Measurements from ENCODE around the gene ADGRV1. TPM values are rescaled to one million over a fixed set of nuclear protein-coding genes. Genes with fewer than 3 reads are reported as not detected.

ADGRV1 gene
- total RNA-seq, 1 donor: 0.94 TPM

DNA sequence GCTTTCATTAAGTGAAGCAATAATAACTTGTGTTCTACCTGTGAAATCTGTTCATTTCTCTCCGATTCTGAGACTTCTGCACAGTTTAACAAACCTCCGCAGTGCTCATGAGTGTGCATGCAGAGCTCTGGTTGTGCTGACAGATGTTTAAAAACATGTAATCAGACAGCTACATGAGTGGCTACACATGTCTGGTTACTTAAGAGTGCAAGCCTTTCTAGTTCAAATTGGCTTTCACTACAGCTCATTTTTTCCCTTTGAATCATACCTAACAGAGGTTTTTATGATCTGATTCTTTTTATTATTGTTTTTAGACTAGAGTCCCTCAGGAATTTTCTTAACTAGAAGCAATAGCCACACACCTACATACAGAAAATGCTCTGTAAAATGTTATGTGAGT, 514.3 kb downstream of the ADGRV1 start:
- Histone ChIP-seq H3K4me3 (ENCODE audit: low read length) (no peak overlapping the region), H3K4me1 (ENCODE audit: insufficient read depth, low read length) (no peaks in the 10 kb centered on the region), H3K27me3 (ENCODE audit: insufficient read depth, low read length) (no peaks in the 10 kb centered on the region), H3K9me3 (ENCODE audit: low read depth, low read length) (no peaks in the 10 kb centered on the region)

GRCh38 chr5:91074615-91075014, 516.0 kb downstream of the ADGRV1 start:
- H3K4me1 ChIP-seq (ENCODE audit: insufficient read depth, low read length): no peaks in the 10 kb centered on the region
- no peak overlapping the region for H3K4me3 ChIP-seq (ENCODE audit: low read length)
- no peaks in the 10 kb centered on the region for H3K27me3 ChIP-seq (ENCODE audit: insufficient read depth, low read length)
- no peaks in the 10 kb centered on the region for H3K9me3 ChIP-seq (ENCODE audit: low read depth, low read length)

- Histone ChIP-seq H3K9me3 (ENCODE audit: low read depth, low read length) (no peaks in the 10 kb centered on the region), H3K4me3 (ENCODE audit: low read length) (no peak overlapping the region)
Measured at GRCh38 chr5:91076138-91076537, 517.5 kb downstream of the ADGRV1 start.

GRCh38 chr5:91077623-91078022, 519.0 kb downstream of the ADGRV1 start:
- no peaks in the 10 kb centered on the region for H3K27me3 ChIP-seq (ENCODE audit: insufficient read depth, low read length)
- H3K9me3 ChIP-seq (ENCODE audit: low read depth, low read length): no peaks in the 10 kb centered on the region
- H3K4me3 ChIP-seq (ENCODE audit: low read length): no peak overlapping the region
- H3K4me1 ChIP-seq (ENCODE audit: insufficient read depth, low read length): no peaks in the 10 kb centered on the region

More at GRCh38 chr5:91076138-91076537, 517.5 kb downstream of the ADGRV1 start:
- Histone ChIP-seq H3K4me1 (ENCODE audit: insufficient read depth, low read length) (no peaks in the 10 kb centered on the region), H3K27me3 (ENCODE audit: insufficient read depth, low read length) (no peaks in the 10 kb centered on the region)

GRCh38 chr5:91079037-91079436, 520.4 kb downstream of the ADGRV1 start:
- Histone ChIP-seq H3K27me3 (ENCODE audit: insufficient read depth, low read length) (no peaks in the 10 kb centered on the region), H3K9me3 (ENCODE audit: low read depth, low read length) (no peaks in the 10 kb centered on the region), H3K4me3 (ENCODE audit: low read length) (no peak overlapping the region), H3K4me1 (ENCODE audit: insufficient read depth, low read length) (no peaks in the 10 kb centered on the region)

DNA sequence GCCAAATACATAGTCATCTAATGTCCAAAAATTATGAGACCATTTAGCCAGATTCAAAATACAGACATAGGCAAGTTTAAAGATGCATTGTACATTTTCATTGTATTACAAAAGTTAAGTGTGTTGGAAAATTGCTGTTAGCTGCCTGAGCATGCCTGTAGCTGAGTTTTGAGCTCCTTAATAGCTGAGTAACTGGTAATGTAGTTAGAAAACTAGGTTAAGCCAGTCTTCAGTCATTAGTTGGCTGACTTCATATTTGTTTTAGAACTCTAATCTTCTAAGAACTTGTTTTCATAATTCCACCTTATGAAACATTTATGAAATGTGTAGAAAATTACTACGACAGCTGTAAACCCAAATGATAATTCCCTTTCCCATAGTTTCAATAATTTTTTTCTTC, 531.2 kb downstream of the ADGRV1 start:
- Histone ChIP-seq H3K27me3 (ENCODE audit: insufficient read depth, low read length) (no peaks in the 10 kb centered on the region), H3K9me3 (ENCODE audit: low read depth, low read length) (no peaks in the 10 kb centered on the region), H3K4me3 (ENCODE audit: low read length) (no peak overlapping the region), H3K4me1 (ENCODE audit: insufficient read depth, low read length) (no peaks in the 10 kb centered on the region)

- Histone ChIP-seq H3K27me3 (ENCODE audit: insufficient read depth, low read length) (no peaks in the 10 kb centered on the region), H3K9me3 (ENCODE audit: low read depth, low read length) (no peaks in the 10 kb centered on the region)
Measured at GRCh38 chr5:91090995-91091394, 532.4 kb downstream of the ADGRV1 start.

DNA sequence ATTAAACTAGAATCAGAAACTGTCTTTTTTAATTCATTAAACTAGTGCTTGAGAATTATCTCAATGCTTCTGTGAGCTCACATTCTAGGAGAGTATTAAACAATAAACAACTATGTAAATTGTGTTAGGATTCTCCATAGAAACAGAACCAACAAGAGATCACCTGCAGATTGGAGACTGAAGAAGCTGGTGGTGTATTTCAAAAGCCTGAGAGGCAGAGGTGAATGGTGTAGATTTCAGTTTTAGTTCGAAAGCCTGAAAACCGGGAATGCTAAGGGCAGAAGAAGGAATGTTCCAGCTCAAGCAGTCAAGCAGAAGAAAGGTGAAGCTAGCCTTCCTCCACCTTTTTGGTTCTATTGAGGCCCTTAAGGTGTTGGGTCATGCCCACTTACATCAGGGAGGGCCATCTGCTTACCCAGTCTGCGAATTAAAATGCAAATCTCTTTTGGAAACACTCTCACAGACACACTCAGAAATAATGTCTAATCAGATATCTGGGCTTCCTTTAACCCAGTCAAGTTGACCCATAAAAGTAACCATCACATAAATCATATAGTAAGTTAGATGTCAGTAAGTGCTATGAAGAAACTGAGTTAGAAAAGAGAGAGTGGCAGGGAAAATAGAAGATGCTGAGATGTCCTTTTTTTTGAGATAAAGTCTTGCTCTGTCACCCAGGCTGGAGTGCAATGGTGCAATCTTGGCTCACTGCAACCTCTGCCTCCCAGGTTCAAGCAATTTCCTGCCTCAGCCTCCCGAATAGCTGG, 533.1 kb downstream of the ADGRV1 start:
- Histone ChIP-seq H3K4me3 (ENCODE audit: low read length) (no peak overlapping the region), H3K27me3 (ENCODE audit: insufficient read depth, low read length) (no peaks in the 10 kb centered on the region), H3K9me3 (ENCODE audit: low read depth, low read length) (no peaks in the 10 kb centered on the region), H3K4me1 (ENCODE audit: insufficient read depth, low read length) (no peaks in the 10 kb centered on the region)

More at GRCh38 chr5:91090995-91091394, 532.4 kb downstream of the ADGRV1 start:
- Histone ChIP-seq H3K4me3 (ENCODE audit: low read length) (no peak overlapping the region), H3K4me1 (ENCODE audit: insufficient read depth, low read length) (no peaks in the 10 kb centered on the region)

- Histone ChIP-seq H3K27me3 (ENCODE audit: insufficient read depth, low read length) (no peaks in the 10 kb centered on the region), H3K9me3 (ENCODE audit: low read depth, low read length) (no peaks in the 10 kb centered on the region), H3K4me1 (ENCODE audit: insufficient read depth, low read length) (no peaks in the 10 kb centered on the region), H3K4me3 (ENCODE audit: low read length) (no peak overlapping the region)
Measured at GRCh38 chr5:91092859-91093783, 534.5 kb downstream of the ADGRV1 start.

DNA sequence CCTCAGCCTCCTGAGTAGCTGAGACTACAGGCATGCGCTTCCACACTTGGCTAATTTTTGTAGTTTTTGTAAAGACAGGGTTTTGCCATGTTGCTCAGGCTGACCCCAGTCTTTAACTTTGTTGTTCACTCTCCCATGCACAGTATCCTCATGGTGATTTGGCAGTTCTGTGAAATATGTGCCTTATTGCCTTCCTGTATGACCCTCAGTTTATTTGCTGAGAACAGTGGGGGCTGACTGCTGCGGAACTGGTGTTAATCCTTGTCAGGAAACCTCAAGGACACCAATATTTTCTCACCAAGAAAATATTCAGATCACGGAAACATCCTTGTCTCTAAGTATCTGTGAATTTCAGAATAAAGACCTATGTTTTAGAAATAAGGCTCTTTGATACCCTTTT, 536.7 kb downstream of the ADGRV1 start:
- Histone ChIP-seq H3K4me3 (ENCODE audit: low read length) (no peak overlapping the region), H3K27me3 (ENCODE audit: insufficient read depth, low read length) (no peaks in the 10 kb centered on the region), H3K4me1 (ENCODE audit: insufficient read depth, low read length) (no peaks in the 10 kb centered on the region), H3K9me3 (ENCODE audit: low read depth, low read length) (no peaks in the 10 kb centered on the region)

DNA sequence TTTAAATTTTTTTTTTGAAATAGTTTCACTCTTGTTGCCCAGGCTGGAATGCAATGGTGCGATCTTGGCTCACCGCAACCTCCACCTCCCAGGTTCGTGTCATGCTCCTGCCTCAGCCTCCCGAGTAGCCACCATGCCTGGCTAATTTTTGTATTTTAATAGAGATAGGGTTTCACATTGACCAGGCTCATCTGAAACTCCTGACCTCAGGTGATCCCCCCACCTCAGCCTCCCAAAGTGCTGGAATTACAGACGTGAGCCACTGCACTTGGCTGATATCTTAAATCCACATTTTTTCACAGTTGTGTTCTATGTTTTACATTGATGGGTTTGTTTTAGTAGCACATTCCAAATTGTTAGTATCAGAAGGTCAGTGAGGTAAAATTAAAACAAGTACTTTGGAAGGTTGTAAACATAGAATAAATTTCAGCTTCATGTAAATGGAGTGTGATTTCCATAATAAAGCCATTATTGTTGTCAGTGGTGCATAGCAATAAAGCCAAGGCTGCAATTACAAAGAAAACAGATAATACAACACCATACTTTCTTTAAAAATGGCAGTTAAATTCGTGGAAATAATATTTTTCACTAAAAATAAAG, 537.3 kb downstream of the ADGRV1 start:
- H3K27me3 ChIP-seq (ENCODE audit: insufficient read depth, low read length): no peaks in the 10 kb centered on the region
- no peaks in the 10 kb centered on the region for H3K4me1 ChIP-seq (ENCODE audit: insufficient read depth, low read length)
- no peak overlapping the region for H3K4me3 ChIP-seq (ENCODE audit: low read length)
- H3K9me3 ChIP-seq (ENCODE audit: low read depth, low read length): no peaks in the 10 kb centered on the region

DNA sequence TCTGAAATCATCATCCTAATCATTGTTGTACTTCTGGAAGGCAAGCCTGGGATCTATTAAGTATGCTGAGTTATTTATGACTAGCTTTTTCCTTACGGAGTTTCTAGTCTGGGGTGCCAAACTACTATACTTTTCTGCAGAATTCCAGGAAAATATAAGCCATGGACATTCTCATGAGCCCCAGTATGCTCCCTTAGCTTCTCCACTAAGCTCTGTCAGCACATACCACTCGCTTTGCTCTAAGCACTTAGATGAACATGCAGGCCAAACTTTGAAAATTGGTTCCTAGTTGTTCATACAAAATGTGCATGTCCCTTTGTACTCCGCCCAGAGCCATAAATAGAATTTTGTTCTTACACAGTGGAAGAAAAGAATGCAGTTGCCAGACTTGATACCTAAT, 539.9 kb downstream of the ADGRV1 start:
- Histone ChIP-seq H3K4me3 (ENCODE audit: low read length) (no peak overlapping the region), H3K9me3 (ENCODE audit: low read depth, low read length) (no peaks in the 10 kb centered on the region), H3K4me1 (ENCODE audit: insufficient read depth, low read length) (peaks cover 10% of the 10 kb centered on the region), H3K27me3 (ENCODE audit: insufficient read depth, low read length) (no peaks in the 10 kb centered on the region)

GRCh38 chr5:91101600-91102379, 543.2 kb downstream of the ADGRV1 start:
- Histone ChIP-seq H3K4me1 (ENCODE audit: insufficient read depth, low read length) (peaks cover 15% of the 10 kb centered on the region), H3K4me3 (ENCODE audit: low read length) (no peak overlapping the region), H3K27me3 (ENCODE audit: insufficient read depth, low read length) (no peaks in the 10 kb centered on the region), H3K9me3 (ENCODE audit: low read depth, low read length) (no peaks in the 10 kb centered on the region)

- Histone ChIP-seq H3K4me1 (ENCODE audit: insufficient read depth, low read length) (peaks cover 15% of the 10 kb centered on the region), H3K4me3 (ENCODE audit: low read length) (no peak overlapping the region), H3K27me3 (ENCODE audit: insufficient read depth, low read length) (no peaks in the 10 kb centered on the region), H3K9me3 (ENCODE audit: low read depth, low read length) (no peaks in the 10 kb centered on the region)
Measured at GRCh38 chr5:91103353-91104061, 544.9 kb downstream of the ADGRV1 start.

All from mononuclear cell (primary cell).